ENCODE data around the gene PRR35.

- TF ChIP-seq CTCF (optimal IDR thresholded peaks at IDR 0.05 in 1 of 3, IDR thresholded peaks at IDR 0.05 in 1 of 3, conservative IDR thresholded peaks at IDR 0.05 in 1 of 3; ENCODE audit: extremely low read depth in 1 of 3, insufficient read depth in 2 of 3, low read length in 3 of 3) (no peak), EZH2 (IDR thresholded peaks at IDR 0.05; ENCODE audit: low read length) (no peak)
These were observed 54.9 kb downstream of the PRR35 start for GRCh38 chr16:615122-615521.

All from keratinocyte (primary cell).